ENCODE results near the gene TUB.

TUB gene

DNA sequence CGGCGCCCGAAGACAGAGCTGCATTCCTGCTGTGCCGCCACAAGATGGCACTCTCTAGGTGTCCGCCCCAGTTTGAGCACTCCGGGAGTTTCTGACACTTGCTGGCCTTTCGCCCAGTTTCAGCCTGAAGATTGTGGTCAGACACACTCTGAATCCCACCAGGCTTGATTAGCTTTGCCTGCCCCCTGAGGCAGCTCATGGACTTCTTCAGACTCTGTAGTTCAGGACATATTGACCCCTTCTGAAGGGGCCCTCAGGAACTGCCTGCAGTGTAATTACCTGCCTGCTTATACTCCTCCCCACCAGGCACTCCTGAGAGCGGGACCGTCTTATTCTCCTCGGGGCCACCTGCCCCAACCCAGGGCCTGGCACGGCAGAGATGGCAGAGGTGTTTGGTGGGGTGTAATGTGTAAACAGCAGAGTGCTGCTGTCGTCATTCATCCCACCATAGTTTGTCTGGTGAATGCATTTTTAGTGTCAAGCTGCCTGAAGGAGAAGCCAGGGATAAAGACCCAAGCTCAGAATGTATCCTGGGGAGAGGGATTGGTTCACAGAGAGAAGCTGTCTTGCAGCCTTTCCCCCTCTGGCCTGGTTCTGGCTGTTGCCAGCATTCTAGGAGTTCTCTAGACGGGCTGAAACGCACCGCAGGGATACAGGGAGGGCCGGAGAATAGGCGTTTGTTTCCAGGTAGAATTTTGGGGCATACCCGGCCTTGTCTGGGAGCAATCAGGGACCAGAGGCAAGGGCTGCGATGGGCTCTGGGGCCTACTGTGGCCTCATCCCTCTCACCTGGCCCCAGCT, 47.5 kb upstream of the TUB start:
- TF ChIP-seq SIN3A (IDR thresholded peaks at IDR 0.05; ENCODE audit: borderline replicate concordance, insufficient read depth, low read length), result no peak
- TF ChIP-seq FOXP2 (optimal IDR thresholded peaks at IDR 0.05; ENCODE audit: borderline replicate concordance, extremely low read depth, extremely low read length, insufficient read depth), result no peak
- no peak for TF ChIP-seq TAF1 (IDR thresholded peaks at IDR 0.05; ENCODE audit: borderline replicate concordance, insufficient read depth, low read length)
- TF ChIP-seq REST (IDR thresholded peaks at IDR 0.05; ENCODE audit: insufficient read depth in 1 of 2, low read depth in 2 of 2, low read length in 2 of 2), result no peak
- TF ChIP-seq POLR2AphosphoS5 (IDR thresholded peaks at IDR 0.05; ENCODE audit: low read depth, low read length), result no peak

GRCh38 chr11:8034106-8034585, 46.9 kb upstream of the TUB start:
- no peak for TF ChIP-seq REST (IDR thresholded peaks at IDR 0.05; ENCODE audit: insufficient read depth in 1 of 2, low read depth in 2 of 2, low read length in 2 of 2)
- TF ChIP-seq FOXP2 (optimal IDR thresholded peaks at IDR 0.05; ENCODE audit: borderline replicate concordance, extremely low read depth, extremely low read length, insufficient read depth), result no peak
- TF ChIP-seq TAF1 (IDR thresholded peaks at IDR 0.05; ENCODE audit: borderline replicate concordance, insufficient read depth, low read length), result no peak
- no peak for TF ChIP-seq SIN3A (IDR thresholded peaks at IDR 0.05; ENCODE audit: borderline replicate concordance, insufficient read depth, low read length)
- no peak for TF ChIP-seq POLR2AphosphoS5 (IDR thresholded peaks at IDR 0.05; ENCODE audit: low read depth, low read length)

- TF ChIP-seq TAF1 (IDR thresholded peaks at IDR 0.05; ENCODE audit: borderline replicate concordance, insufficient read depth, low read length) (no peak), REST (IDR thresholded peaks at IDR 0.05; ENCODE audit: insufficient read depth in 1 of 2, low read depth in 2 of 2, low read length in 2 of 2) (no peak), SIN3A (IDR thresholded peaks at IDR 0.05; ENCODE audit: borderline replicate concordance, insufficient read depth, low read length) (no peak), POLR2AphosphoS5 (IDR thresholded peaks at IDR 0.05; ENCODE audit: low read depth, low read length) (no peak), FOXP2 (optimal IDR thresholded peaks at IDR 0.05; ENCODE audit: borderline replicate concordance, extremely low read depth, extremely low read length, insufficient read depth) (no peak)
These were observed 46.3 kb upstream of the TUB start for GRCh38 chr11:8034604-8035190.

GRCh38 chr11:8035200-8035855, 45.7 kb upstream of the TUB start:
- TF ChIP-seq TAF1 (IDR thresholded peaks at IDR 0.05; ENCODE audit: borderline replicate concordance, insufficient read depth, low read length), result no peak
- TF ChIP-seq POLR2AphosphoS5 (IDR thresholded peaks at IDR 0.05; ENCODE audit: low read depth, low read length), result no peak

DNA sequence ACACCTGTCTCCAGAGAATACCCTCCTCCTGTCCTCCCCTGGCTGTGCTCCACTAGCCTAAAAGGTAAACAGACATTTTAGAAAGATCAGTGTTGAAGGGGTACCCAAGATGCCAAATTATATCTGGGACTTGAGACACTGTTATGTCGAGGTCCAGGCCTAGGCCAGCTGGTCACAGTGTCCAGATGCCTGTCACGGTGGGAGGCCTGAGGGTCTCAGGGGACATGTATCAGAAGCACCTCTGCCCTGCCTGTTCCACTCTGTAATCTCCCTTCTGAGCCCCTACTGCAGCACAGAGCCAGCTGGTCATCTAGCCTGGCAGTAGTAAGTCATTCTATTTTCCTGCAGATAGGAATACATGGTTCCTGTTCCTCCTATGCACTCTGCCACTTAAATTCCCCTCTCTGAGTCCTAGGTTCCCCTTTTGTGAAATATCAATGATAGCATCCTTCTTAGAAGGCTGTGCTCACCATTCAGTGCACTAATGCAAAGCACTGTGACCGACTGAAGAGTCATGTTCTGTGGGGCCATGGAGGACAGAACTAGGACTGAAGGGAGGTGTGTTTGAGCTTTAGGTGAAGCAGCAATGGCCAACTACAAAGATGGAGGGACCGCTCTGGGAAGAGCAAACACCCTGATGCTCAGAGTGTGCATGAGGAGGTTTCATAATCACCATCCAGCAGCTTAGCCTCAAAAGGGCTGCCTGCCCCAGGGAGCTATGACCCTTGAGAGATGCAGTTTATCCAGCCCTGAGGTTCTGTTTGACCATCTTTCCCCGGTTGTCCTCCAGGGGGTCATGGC, 44.8 kb upstream of the TUB start:
- TF ChIP-seq FOXP2 (optimal IDR thresholded peaks at IDR 0.05; ENCODE audit: borderline replicate concordance, extremely low read depth, extremely low read length, insufficient read depth) (no peak), SIN3A (IDR thresholded peaks at IDR 0.05; ENCODE audit: borderline replicate concordance, insufficient read depth, low read length) (no peak), TAF1 (IDR thresholded peaks at IDR 0.05; ENCODE audit: borderline replicate concordance, insufficient read depth, low read length) (no peak), REST (IDR thresholded peaks at IDR 0.05; ENCODE audit: insufficient read depth in 1 of 2, low read depth in 2 of 2, low read length in 2 of 2) (no peak), POLR2AphosphoS5 (IDR thresholded peaks at IDR 0.05; ENCODE audit: low read depth, low read length) (no peak)

All from PFSK-1 (cell line).